GM18858 (cell line): ENCODE results near the gene OR12D1.
"Not testable (repeated sequence)": the region's sequence is repeated elsewhere in the genome, so short reads cannot be mapped to it uniquely, and the experiment has no call there.

Source experiments
- ATAC-seq: cut with Tn5 transposase; IDR thresholded peaks from one replicate; pipeline ENCODE4 v1.9.1; 2021; ENCODE audit not compliant: unreplicated experiment

OR12D1 gene

DNA sequence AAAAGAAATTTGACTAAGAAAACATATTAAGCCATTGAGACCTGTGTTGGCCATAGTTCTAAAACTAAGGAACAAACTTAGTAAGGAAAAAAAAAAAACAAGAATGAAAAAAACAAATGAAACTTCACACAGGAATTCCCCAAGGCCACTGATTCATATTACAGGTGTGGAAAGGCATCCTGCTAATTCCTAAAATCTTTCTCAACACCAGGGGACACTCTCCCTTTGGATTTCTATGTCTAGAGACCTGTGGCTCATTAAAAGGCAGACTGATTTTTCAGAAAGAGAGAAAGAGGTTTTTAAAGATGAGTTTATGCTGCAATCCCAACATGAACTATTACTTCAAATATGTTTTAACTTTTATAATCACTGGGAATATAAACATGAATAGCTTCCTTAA is at the start of gene OR12D1:
Gene OR12D1 (plus strand): TSS at position 341 of the 400 bp plus-strand sequence.
- ATAC-seq: no peak

DNA sequence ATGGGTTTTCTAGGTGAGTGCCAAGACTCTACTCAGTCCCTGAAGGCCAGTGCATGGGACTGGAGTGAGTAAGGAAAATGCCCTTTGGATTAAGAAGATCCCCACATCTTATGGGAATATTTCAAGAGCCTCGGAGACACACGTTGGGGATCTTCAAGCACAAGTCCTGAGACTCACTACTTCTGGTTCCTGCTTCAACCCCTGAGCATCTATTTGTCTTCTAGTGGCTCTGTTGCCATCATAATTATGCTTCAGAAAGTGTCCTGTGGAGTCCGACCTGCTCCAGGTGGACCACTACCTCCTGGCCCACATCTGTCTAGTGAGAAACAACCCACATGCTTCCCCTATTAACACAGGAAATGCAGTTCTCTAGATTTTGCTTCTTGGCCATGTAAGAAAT is 46.0 kb upstream of the OR12D1 start, which contains the start of gene OR5V1:
Gene OR5V1 (minus strand): TSS at position 101 of the 400 bp plus-strand sequence. CDS start 12,670 bp downstream, outside the sequence.
- no peak for ATAC-seq

- no peak for ATAC-seq
Observed at GRCh38 chr6:29375191-29375590, 39.5 kb upstream of the OR12D1 start, which contains the start of gene OR12D3. Gene OR12D3, minus strand, starts transcription at chr6:29375291. Its CDS starts 4 bp downstream, at chr6:29375287.

DNA sequence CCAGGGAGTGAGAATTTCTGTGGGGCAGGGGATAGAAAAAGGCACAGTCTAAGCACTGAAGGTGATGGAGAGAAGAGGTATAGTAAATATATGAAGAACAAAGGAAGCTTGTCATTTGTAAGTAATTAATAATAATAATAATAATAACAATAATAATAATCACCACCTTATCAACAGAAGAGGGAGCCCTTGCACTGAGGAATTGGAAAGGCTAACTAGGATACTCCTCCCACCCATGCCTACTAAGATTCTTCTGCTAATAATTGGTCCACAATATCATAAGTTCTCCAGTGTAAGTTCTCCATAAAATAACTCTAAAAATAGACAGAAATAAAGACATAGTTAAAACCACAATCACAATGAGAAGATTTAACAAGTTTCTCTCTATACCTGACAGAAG is 38.7 kb upstream of the OR12D1 start:
- ATAC-seq: no peak

- ATAC-seq: no peak
Observed at GRCh38 chr6:29388533-29388932, 26.2 kb upstream of the OR12D1 start.

DNA sequence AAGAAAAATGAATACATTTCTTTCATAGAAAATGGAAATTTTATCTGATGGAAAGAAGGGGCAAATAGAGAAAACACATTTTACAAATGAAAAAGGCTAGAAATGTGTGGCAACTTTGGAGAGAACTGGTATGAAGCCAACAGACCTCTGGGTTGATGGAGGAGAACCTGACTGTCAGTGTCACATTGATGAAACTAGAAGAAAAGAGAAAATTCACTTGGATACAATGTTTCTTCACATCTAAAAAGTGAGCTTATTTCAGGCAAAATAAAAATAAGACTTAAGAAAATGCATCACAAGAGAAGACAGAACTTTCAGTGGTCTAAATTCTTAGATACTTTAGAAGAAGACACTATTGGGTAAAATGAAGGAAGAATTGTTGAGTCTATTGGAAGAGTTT is 19.4 kb upstream of the OR12D1 start, which contains the start of gene OR12D2:
Gene OR12D2 (plus strand): TSS at position 301 of the 400 bp plus-strand sequence. CDS start 1,069 bp downstream, outside the sequence.
- no peak for ATAC-seq

DNA sequence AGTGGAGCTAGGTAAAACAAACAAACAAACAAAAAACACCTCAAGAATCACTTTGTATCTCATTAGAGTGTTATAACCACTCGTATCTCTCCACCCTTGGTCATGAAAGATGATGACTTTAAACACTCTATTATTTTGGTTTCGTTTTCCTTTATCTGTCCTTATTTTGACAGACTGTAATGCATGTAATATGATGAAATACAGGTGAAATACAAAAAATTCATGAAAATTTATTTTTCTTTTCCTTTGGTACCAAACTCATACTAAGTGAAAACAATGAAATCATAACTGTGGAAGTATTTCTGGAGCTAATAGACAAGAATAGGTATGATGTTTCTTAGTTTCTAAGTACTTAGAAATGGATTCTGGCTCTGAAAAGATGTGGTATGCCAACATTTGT is 15.2 kb upstream of the OR12D1 start:
- ATAC-seq: no peak

DNA sequence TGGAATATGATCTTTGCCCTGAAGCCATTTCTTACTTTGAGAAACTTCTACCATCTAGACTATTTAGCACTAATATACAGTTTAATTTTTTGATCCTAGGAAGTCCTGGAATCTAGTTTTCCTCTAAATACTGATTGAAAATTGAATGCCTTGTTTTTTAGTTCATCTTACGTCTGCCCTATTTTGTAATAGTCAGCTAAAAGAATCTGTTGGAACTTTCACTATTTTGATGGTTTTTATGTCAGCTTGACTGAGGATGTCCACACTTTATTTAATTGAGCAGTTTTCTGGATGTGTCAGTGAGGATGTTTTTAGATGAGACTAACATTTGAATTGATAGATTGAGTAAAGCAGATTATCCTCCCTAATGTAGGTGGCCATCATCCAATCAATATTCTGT is 10.9 kb upstream of the OR12D1 start:
- no peak for ATAC-seq

DNA sequence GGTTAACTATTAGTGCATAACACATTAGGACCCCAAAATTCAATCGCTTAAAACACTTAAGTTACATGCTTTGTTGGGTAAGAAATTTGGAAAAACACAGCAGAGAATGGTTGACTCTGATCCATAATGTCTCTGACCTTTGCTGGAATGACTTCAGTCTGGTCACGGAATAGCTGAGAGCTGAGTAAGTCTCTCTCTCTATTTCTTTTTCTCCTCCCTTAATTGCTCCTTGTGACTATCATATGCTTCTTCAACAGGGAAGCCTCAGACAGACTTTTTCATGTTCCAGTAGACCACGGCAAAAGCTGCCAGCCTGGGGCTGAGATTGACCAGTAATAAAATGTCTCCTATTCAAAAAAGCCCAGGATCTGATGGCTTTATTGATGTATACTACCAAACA is 4.8 kb downstream of the OR12D1 start:
- ATAC-seq: no peak

DNA sequence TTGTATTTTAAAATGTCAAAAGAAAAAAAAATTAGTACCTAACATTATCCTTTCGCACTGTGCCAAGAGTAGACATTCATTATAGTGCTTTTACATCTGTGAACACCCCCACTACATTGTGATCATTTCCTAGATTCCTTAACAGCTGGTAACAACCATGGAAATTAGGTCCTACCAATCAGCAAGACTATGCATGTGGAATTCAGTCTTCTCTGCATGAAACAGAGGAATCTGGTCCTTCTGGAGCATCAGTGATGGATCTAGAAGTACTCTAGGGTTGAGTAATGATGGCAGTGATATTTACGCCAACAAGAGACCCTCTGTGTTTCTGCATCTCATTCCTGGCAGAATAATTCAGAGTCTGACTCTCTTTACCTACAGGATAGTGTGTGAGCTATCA is 9.4 kb downstream of the OR12D1 start:
- ATAC-seq: no peak

GRCh38 chr6:29424575-29424974 is 9.8 kb downstream of the OR12D1 start:
- no peak for ATAC-seq

GRCh38 chr6:29425075-29425474 is 10.3 kb downstream of the OR12D1 start:
- no peak for ATAC-seq

DNA sequence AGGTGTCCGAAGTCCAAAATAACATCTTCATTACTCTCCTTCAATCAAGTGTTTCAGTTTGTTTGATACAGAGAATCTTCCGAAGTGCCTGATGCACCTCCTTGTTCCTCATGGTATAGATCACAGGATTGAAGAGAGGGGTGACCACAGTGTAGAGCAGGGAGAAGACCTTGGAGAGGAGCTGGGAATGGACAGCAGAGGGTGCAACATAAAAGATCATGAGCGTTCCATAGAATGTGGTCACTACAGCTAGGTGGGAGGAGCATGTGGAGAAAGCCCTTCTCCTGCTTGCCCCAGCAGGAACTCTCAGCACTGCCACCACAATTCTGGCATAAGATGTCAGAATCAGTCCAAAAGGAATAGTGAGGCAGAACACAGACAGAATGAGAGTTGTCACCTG is 11.9 kb downstream of the OR12D1 start:
- no peak for ATAC-seq

DNA sequence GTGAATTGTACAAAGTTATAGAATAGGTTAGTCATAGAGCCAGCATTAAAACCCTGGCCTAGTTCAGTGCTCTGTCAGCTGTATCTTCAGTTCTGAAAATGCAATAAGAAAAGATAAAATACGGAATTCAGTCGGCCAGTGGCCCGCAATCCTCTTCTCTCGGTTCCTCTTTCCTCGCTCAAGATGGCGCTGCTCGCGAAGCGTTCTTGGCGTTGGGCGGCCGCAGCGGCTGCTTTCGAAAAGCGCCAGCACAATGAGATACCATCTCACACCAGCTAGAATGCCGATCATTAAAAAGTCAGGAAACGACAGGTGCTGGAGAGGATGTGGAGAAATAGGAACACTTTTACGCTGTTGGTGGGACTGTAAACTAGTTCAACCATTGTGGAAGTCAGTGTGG is 22.0 kb downstream of the OR12D1 start:
- ATAC-seq: not testable (repeated sequence)

DNA sequence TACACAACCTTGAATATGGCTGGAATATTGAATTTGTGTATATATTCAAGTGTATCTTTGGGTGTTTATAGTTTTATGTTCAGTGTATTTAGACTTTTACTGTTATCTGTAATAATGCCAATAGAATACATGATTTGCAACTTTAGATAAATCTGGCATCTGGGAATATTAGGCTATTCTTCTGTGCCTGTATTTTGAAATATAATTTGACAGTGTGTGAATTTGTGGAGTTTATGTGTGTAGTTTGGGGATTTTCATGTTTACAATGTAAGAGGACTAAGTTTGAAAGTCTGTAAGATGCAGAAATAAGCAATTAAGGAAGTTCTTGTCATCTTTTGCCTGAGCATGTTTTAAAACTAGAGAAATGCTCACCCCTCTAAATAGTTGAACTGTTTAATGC is 24.3 kb downstream of the OR12D1 start, which contains the start of gene OR10C1:
Gene OR10C1 (plus strand): TSS at position 301 of the 400 bp plus-strand sequence. CDS start 710 bp downstream, outside the sequence.
- no peak for ATAC-seq

DNA sequence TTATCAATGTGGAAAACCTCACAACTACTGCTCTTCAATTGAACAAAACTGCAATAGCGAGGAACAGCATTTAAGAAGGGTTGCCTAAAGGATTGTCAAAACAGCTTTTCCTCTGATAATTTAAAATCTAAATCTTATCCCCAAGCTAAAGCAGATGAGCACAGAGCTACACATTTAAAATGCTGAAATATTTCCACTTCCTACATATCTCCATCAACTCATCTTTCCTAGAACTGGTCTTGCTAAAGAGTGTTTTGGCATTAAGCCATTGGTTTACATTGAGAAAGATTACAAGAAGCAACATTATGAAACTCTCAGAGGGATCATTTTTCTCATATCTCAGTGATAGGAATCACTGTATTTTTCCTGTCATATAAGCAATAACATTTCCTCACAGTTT is 28.0 kb downstream of the OR12D1 start:
- ATAC-seq: no peak

DNA sequence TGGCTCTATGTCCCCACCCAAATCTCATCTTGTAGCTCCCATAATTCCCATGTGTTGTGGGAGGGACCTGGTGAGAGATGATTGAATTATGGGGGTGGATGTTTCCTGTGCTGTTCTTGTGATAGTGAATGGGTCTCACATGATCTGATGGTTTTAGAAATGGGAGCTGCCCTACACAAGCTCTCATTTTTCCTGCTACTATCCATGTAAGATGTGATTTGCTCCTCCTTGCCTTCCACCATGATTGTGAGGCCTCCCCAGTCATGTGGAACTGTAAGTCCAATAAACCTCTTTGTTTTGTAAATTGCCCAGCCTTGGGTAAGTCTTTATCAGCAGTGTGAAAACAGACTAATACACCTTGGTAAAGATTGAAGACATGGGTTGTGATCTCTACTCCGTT is 29.3 kb downstream of the OR12D1 start:
- ATAC-seq: not testable (repeated sequence)

- ATAC-seq: no peak
Observed at GRCh38 chr6:29447670-29448069, 32.9 kb downstream of the OR12D1 start.

DNA sequence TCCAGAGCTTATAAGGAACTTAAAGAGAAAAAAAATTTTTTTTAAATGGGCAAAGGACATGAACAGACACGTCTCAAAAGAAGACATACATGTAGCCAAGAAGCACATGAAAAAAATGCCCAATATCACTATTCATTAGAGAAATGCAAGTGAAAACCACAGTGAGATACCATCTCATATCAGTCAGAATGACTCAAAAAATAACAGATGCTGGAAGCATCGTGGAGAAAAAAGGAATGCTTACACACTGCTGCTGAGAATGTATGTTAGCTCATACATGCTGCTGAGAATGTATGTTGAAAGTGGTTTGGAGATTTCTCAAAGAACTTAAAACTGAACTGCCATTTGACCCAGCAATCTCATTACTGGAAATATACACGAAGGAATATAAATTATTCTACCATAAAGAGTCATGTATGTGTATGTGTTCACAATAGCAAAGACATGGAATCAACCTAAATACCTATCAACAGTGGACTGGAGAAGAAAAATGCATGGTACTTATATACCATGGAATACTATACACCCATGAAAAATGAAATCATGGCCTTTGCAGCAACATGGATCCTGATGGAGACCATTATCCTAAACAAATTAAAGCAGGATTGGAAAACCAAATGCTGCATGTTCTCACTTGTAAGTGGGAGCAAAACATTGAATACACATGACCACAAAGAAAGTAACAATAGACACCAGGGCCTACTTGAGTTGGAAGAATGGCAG is 36.9 kb downstream of the OR12D1 start:
- no peak for ATAC-seq

- ATAC-seq: no peak
Observed at GRCh38 chr6:29456971-29457370, 42.2 kb downstream of the OR12D1 start, which contains the start of the genes OR11A1 and OR2H1. Gene OR11A1, minus strand, starts transcription at chr6:29457071. Its CDS starts 29,430 bp downstream, at chr6:29427641. Gene OR2H1, plus strand, starts transcription at chr6:29457155. Its CDS starts 4,615 bp downstream, at chr6:29461770.

DNA sequence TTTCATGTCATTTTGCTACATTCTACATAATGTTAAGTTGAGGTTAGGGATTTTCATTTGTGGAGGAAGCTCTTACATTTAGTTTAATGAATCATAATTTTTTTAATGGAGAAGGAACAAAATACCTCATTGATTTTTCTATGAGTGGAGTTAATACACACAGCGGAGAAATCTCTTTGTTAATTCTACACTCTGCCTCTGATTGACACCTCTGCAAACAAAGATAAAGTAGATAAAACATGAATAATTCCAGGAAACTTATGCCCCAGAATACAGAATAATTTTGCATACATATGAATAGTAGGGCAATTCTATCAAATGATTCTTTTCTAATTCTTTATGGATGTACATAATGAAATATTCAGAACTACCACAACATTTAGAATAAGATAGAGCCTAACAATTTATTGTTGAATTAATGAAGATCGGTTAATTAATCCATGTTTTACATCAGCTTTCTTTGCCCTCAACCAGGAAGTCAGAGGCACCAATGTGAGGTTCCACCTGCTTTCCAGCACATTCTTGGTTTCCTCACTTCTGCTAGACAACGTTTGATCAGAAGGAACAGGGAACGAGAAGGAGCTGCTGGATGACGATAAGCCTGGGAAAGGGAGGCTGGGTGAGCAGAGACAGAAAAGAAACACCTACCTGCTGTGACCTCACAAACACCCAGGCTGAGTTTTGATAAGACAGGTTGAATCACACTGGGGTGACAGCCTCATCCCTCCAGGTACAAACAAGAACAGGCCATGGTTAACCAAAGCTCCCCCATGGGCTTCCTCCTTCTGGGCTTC is 46.5 kb downstream of the OR12D1 start:
- no peak for ATAC-seq

DNA sequence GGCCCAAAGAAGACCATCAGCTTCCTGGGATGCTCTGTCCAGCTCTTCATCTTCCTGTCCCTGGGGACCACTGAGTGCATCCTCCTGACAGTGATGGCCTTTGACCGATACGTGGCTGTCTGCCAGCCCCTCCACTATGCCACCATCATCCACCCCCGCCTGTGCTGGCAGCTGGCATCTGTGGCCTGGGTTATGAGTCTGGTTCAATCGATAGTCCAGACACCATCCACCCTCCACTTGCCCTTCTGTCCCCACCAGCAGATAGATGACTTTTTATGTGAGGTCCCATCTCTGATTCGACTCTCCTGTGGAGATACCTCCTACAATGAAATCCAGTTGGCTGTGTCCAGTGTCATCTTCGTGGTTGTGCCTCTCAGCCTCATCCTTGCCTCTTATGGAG is 47.3 kb downstream of the OR12D1 start:
- no peak for ATAC-seq
